Left lung (tissue), 10 donors: ENCODE measurements around the gene LRRN2. TPM values are rescaled to one million over a fixed set of nuclear protein-coding genes. Genes with fewer than 3 reads are reported as not detected.
"Not testable (repeated sequence)": the region's sequence is repeated elsewhere in the genome, so short reads cannot be mapped to it uniquely, and the experiment has no call there.

Source experiments
- ATAC-seq: fragments of 200-7000 bp; cut with Tn5 transposase; one replicate; pipeline ENCODE4 v1.9.1; 2020; ENCODE audit warnings: moderate library complexity
- DNase-seq, 4 donors: peaks; one replicate each; pipeline ENCODE4 v3.0.0-alpha.2; 2013 to 2020
- H3K27ac ChIP-seq, 2 donors: fragments of 200-600 bp; sonication (generic) in 1 of 2; one replicate each; pipeline versions ENCODE4 v1.5.0 to v1.8.0; 2020 to 2021
- H3K27me3 ChIP-seq, 2 donors: fragments of 200-600 bp; sonication (generic) in 1 of 2; one replicate each; pipeline versions ENCODE4 v1.5.0 to v1.8.0; 2020 to 2021
- H3K36me3 ChIP-seq, 2 donors: fragments of 200-600 bp; sonication (generic) in 1 of 2; one replicate each; pipeline versions ENCODE4 v1.5.0 to v1.8.0; 2020 to 2021
- H3K4me1 ChIP-seq, 2 donors: fragments of 200-600 bp; one replicate each; pipeline ENCODE4 v1.8.0; 2021
- H3K4me3 ChIP-seq, 2 donors: fragments of 200-600 bp; sonication (generic) in 1 of 2; one replicate each; pipeline versions ENCODE4 v1.5.0 to v1.8.0; 2020 to 2021; ENCODE audit warnings: mild to moderate bottlenecking in 1 of 2
- H3K9me3 ChIP-seq, 2 donors: fragments of 200-600 bp; sonication (generic) in 1 of 2; one replicate each; pipeline versions ENCODE4 v1.5.0 to v1.8.0; 2020 to 2021
- CTCF ChIP-seq, 2 donors: fragments of 200-600 bp; sonication (generic) in 1 of 2; IDR thresholded peaks; one replicate each; pipeline versions ENCODE4 v1.5.0 to v1.8.0; 2021; ENCODE audit warnings: antibody characterized with exemption in 2 of 2
- intact Hi-C, 2 donors: fragments of 100-400 bp; cut with DNase I; formaldehyde crosslinking; loops; one replicate each; pipeline versions ENCODE4 v1.11.2 to v1.14.2; 2022
- polyA plus RNA-seq, 6 donors: library from polyadenylated mRNA; unstranded; fragments of 120-200 nt; gene quantifications; one replicate each; pipeline ENCODE4 v1.2.1, GENCODE V29; 2013; ENCODE audit not compliant: insufficient read length in 6 of 6
- total RNA-seq, 2 donors: library from RNA; stranded (reverse); fragmentation: NEBNext Ultra II Directional; extraction: Animal tissue kit (Norgen Biotek cat#: 25700); gene quantifications; one replicate each; pipeline ENCODE4 v1.2.1, GENCODE V29; 2021
- donor health status: DM: no; HTN: yes; CAD: no.
- donor health status: DM: no; HTN: no; CAD: no.

The LRRN2 gene
- total and polyA plus RNA-seq, 8 donors = 1.6 to 7.1 (median 2.0) TPM

- Histone ChIP-seq H3K9me3 (no peaks in the 10 kb centered on the region), H3K36me3 (no peaks in the 10 kb centered on the region), H3K4me1 (no peaks in the 10 kb centered on the region), H3K27me3 (no peaks in the 10 kb centered on the region), H3K27ac (no peak overlapping the region), H3K4me3 (no peak overlapping the region)
- ATAC-seq (no peak), DNase-seq (no peak)
- intact Hi-C loops = no loop called here
- TF ChIP-seq CTCF (IDR thresholded peaks at IDR 0.05) = no peak
These were observed 11.1 kb upstream of the LRRN2 start for GRCh38 chr1:204696606-204697005.

DNA sequence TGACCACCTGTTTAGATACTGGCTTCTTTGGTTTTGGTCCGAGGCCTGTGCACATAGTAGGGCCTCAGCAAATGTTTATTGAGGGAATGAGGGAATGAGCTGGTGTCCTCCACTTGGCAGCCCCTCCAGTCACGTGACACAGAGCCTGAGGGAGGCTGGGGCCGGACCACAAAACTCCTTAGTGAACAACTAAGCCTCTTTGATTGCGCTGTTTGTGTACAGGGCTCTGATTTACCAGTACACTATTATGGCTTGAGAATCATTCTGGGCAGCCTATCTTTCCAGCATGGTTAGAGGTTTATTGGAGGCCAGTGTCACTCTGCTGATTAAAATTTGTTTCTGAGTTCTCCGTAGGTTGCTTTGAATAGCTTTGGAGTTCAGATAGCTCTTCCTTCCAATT lies 10.2 kb upstream of the LRRN2 start:
- H3K9me3 ChIP-seq = no peaks in the 10 kb centered on the region
- H3K27ac ChIP-seq = no peak overlapping the region
- no peak for TF ChIP-seq CTCF (IDR thresholded peaks at IDR 0.05)
- no peaks in the 10 kb centered on the region for H3K27me3 ChIP-seq
- H3K36me3 ChIP-seq = no peaks in the 10 kb centered on the region
- no peak overlapping the region for H3K4me3 ChIP-seq
- intact Hi-C loops = no loop called here
- no peak for ATAC-seq
- no peak for DNase-seq
- no peaks in the 10 kb centered on the region for H3K4me1 ChIP-seq

GRCh38 chr1:204694145-204694544 lies 8.6 kb upstream of the LRRN2 start:
- intact Hi-C loops = no loop called here
- H3K27me3 ChIP-seq = no peaks in the 10 kb centered on the region
- DNase-seq = no peak
- no peak for TF ChIP-seq CTCF (IDR thresholded peaks at IDR 0.05)
- H3K36me3 ChIP-seq = no peaks in the 10 kb centered on the region
- no peak overlapping the region for H3K27ac ChIP-seq
- no peak overlapping the region for H3K4me3 ChIP-seq
- H3K9me3 ChIP-seq = no peaks in the 10 kb centered on the region
- no peaks in the 10 kb centered on the region for H3K4me1 ChIP-seq
- no peak for ATAC-seq

- no peak for TF ChIP-seq CTCF (IDR thresholded peaks at IDR 0.05)
- intact Hi-C loops = no loop called here
- H3K9me3 ChIP-seq = no peaks in the 10 kb centered on the region
- peaks cover 0 to 12% of the 10 kb centered on the region in 2 donors for H3K27me3 ChIP-seq
- DNase-seq = no peak
- H3K4me3 ChIP-seq = no peak overlapping the region
- H3K36me3 ChIP-seq = no peaks in the 10 kb centered on the region
- ATAC-seq = no peak
- no peaks in the 10 kb centered on the region for H3K4me1 ChIP-seq
- no peak overlapping the region for H3K27ac ChIP-seq
These were observed 7.4 kb upstream of the LRRN2 start for GRCh38 chr1:204692841-204693356.

DNA sequence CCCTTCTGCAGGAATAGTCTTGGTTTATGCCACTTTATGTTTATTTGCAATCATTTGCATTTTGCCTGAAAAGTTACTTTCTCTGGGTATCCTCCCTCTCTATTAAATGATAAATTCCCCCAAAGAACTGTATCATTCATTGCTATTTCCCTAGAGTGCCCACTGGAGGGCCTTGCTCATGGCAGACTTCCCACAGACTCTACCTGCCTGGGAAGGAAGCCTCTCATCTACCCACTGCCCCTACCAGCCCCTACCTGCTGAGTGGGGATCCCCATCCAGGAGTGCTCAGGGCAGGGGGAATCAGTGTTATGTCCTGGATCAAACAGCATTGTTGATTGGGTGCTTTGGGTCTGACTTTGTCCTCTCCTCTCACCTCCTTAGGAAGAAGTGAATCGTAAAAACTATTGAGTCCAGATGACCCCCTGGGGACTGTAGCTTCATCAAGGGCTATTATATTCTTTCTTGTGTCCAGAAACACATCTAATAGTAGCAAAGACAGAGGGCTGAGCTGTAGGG lies 6.8 kb upstream of the LRRN2 start:
- H3K36me3 ChIP-seq = no peaks in the 10 kb centered on the region
- no peak overlapping the region for H3K4me3 ChIP-seq
- peaks cover 0 to 17% of the 10 kb centered on the region in 2 donors for H3K27me3 ChIP-seq
- no peak for TF ChIP-seq CTCF (IDR thresholded peaks at IDR 0.05)
- H3K4me1 ChIP-seq = no peaks in the 10 kb centered on the region
- H3K9me3 ChIP-seq = no peaks in the 10 kb centered on the region
- DNase-seq (no peak), ATAC-seq (no peak)
- no peak overlapping the region for H3K27ac ChIP-seq
- intact Hi-C loops = no loop called here

DNA sequence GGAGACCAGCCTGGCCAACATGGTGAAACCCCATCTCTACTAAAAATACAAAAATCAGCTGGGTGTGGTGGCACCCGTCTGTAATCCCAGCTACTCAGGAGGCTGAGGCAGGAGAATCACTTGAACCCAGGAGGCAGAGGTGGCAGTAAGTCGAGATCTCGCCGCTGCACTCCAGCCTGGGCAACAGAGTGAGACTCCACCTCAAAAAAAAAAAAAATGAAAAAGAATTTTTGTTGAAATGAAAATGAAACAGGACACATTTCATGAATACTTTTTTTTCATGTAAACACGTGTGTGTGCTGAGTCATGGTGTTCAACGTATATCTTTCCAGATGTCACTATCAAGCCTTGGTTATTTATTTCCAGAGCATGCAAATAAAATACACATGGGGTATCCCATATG lies 5.8 kb upstream of the LRRN2 start:
- intact Hi-C loops, H3K27ac ChIP-seq: not testable (repeated sequence)

More for the DNA sequence above, 5.8 kb upstream of the LRRN2 start:
- not testable (repeated sequence) for H3K4me1 ChIP-seq, DNase-seq, H3K36me3 ChIP-seq, H3K9me3 ChIP-seq, ATAC-seq, H3K4me3 ChIP-seq
- peaks cover 0 to 27% of the 10 kb centered on the region in 2 donors for H3K27me3 ChIP-seq
